HS-27A (cell line): ENCODE measurements around the gene CCDC3.

Experiments used
- DNase-seq: peaks from one replicate; pipeline ENCODE4 v3.0.0-alpha.2; 2012; ENCODE audit warnings: low read depth, missing footprints

Gene CCDC3

GRCh38 chr10:12961416-12962205 lies 39.9 kb downstream of the CCDC3 start:
- DNase-seq, result no peak

GRCh38 chr10:12960941-12961340 lies 40.6 kb downstream of the CCDC3 start:
- no peak for DNase-seq

- no peak for DNase-seq
These were observed 41.1 kb downstream of the CCDC3 start for GRCh38 chr10:12960334-12960898.

GRCh38 chr10:12958546-12959110 lies 42.9 kb downstream of the CCDC3 start:
- DNase-seq, result no peak

- no peak for DNase-seq
These were observed 44.4 kb downstream of the CCDC3 start for GRCh38 chr10:12957081-12957480.

GRCh38 chr10:12954866-12955265 lies 46.6 kb downstream of the CCDC3 start:
- DNase-seq, result no peak

GRCh38 chr10:12950583-12951128 lies 50.9 kb downstream of the CCDC3 start:
- DNase-seq, result no peak

GRCh38 chr10:12949248-12949647 lies 52.3 kb downstream of the CCDC3 start:
- DNase-seq, result no peak

- no peak for DNase-seq
These were observed 53.8 kb downstream of the CCDC3 start for GRCh38 chr10:12947741-12948140.

- no peak for DNase-seq
These were observed 55.1 kb downstream of the CCDC3 start for GRCh38 chr10:12946372-12946771.

GRCh38 chr10:12945690-12946359 lies 55.7 kb downstream of the CCDC3 start:
- no peak for DNase-seq

- DNase-seq, result no peak
These were observed 56.6 kb downstream of the CCDC3 start for GRCh38 chr10:12944931-12945330.

- DNase-seq, result no peak
These were observed 58.1 kb downstream of the CCDC3 start for GRCh38 chr10:12943425-12943824.

GRCh38 chr10:12941966-12942365 lies 59.5 kb downstream of the CCDC3 start:
- DNase-seq, result no peak

GRCh38 chr10:12940791-12941190 lies 60.7 kb downstream of the CCDC3 start:
- DNase-seq, result no peak

GRCh38 chr10:12938271-12938670 lies 63.2 kb downstream of the CCDC3 start:
- DNase-seq, result no peak

- DNase-seq, result no peak
These were observed 64.0 kb downstream of the CCDC3 start for GRCh38 chr10:12937527-12937926.

- DNase-seq, result no peak
These were observed 66.7 kb downstream of the CCDC3 start for GRCh38 chr10:12934777-12935176.

- DNase-seq, result no peak
These were observed 72.1 kb downstream of the CCDC3 start for GRCh38 chr10:12929381-12929780.

GRCh38 chr10:12928571-12928970 lies 72.9 kb downstream of the CCDC3 start:
- no peak for DNase-seq

GRCh38 chr10:12927896-12928295 lies 73.6 kb downstream of the CCDC3 start:
- DNase-seq, result no peak

GRCh38 chr10:12925845-12926244 lies 75.7 kb downstream of the CCDC3 start:
- no peak for DNase-seq

GRCh38 chr10:12924911-12925310 lies 76.6 kb downstream of the CCDC3 start:
- no peak for DNase-seq
